Smooth muscle cell (in vitro differentiated cells): ENCODE measurements around the gene DSPP. TPM values are rescaled to one million over a fixed set of nuclear protein-coding genes. Genes with fewer than 3 reads are reported as not detected.

ENCODE experiments used
- DNase-seq: peaks from one replicate; lab custom pipeline; 2025; ENCODE audit not compliant: unreplicated experiment; lab: John Stamatoyannopoulos, UW
- H2AFZ ChIP-seq: fragments of 200-600 bp; sonication (generic); 2 replicates; pipeline ENCODE4 v1.6.0; 2016; ENCODE audit warnings: antibody characterized with exemption, low read depth, mild to moderate bottlenecking
- H3F3A ChIP-seq: fragments of 200-600 bp; sonication (generic); 2 replicates; pipeline ENCODE4 v1.6.0; 2017; ENCODE audit warnings: antibody characterized with exemption, low read depth
- H3K27ac ChIP-seq: fragments of 200-600 bp; sonication (generic); 2 replicates; pipeline ENCODE4 v1.5.1; 2016; ENCODE audit warnings: low read depth, mild to moderate bottlenecking
- H3K27me3 ChIP-seq: fragments of 200-600 bp; sonication (generic); 2 replicates; pipeline ENCODE4 v1.6.1; 2016; ENCODE audit warnings: low read depth, mild to moderate bottlenecking
- H3K36me3 ChIP-seq: fragments of 200-600 bp; sonication (generic); 2 replicates; pipeline ENCODE4 v1.5.1; 2016; ENCODE audit warnings: low read depth
- H3K4me1 ChIP-seq: fragments of 200-600 bp; sonication (generic); 2 replicates; pipeline ENCODE4 v1.5.1; 2016; ENCODE audit warnings: low read depth
- H3K4me2 ChIP-seq: fragments of 200-600 bp; sonication (generic); 2 replicates; pipeline ENCODE4 v1.6.0; 2016; ENCODE audit warnings: mild to moderate bottlenecking
- H3K4me3 ChIP-seq: fragments of 200-600 bp; sonication (generic); 2 replicates; pipeline ENCODE4 v1.5.1; 2016; ENCODE audit warnings: mild to moderate bottlenecking
- H3K79me2 ChIP-seq: fragments of 200-600 bp; sonication (generic); 2 replicates; pipeline ENCODE4 v1.6.0; 2016; ENCODE audit warnings: low read depth, mild to moderate bottlenecking
- H3K9ac ChIP-seq: fragments of 200-600 bp; sonication (generic); 2 replicates; pipeline ENCODE4 v1.6.0; 2016; ENCODE audit warnings: low read depth
- H3K9me3 ChIP-seq: fragments of 200-600 bp; sonication (generic); replicated peaks from 2 replicates; pipeline ENCODE4 v1.5.1; 2016; ENCODE audit warnings: low read depth
- H4K20me1 ChIP-seq: fragments of 200-600 bp; sonication (generic); 2 replicates; pipeline ENCODE4 v1.6.0; 2016; ENCODE audit warnings: low read depth
- CTCF ChIP-seq: fragments of 200-600 bp; sonication (generic); IDR thresholded peaks from 2 replicates; pipeline ENCODE4 v1.5.1; 2017; ENCODE audit warnings: borderline replicate concordance, mild to moderate bottlenecking, antibody characterized with exemption; ENCODE audit not compliant: insufficient read depth, poor library complexity, severe bottlenecking
- WGBS: methylation state at CpG from one replicate; pipeline ENCODE4 v1.1.7; 2016; ENCODE audit warnings: low lambda C conversion rate; 5-methylcytosine and 5-hydroxymethylcytosine counted together
- polyA plus RNA-seq: library from polyadenylated mRNA; unstranded; fragments of >200 nt; fragmentation: Nextera tagmentation; extraction: Ambion mirVana; gene quantifications from 2 replicates; pipeline ENCODE4 v1.2.1, GENCODE V29; 2016
- total RNA-seq: library from RNA; depleted of rRNA; stranded (reverse); fragments of >200 nt; gene quantifications from 2 replicates; pipeline ENCODE4 v1.2.3, GENCODE V29; 2014

Gene DSPP
- total and polyA plus RNA-seq, 2 experiments from 2014 or later, result not detected

- H3F3A ChIP-seq, result no peaks in the 10 kb centered on the region
- no peak overlapping the region for H3K27ac ChIP-seq
- H3K36me3 ChIP-seq, result no peaks in the 10 kb centered on the region
- TF ChIP-seq CTCF, result no peak
- H3K9me3 ChIP-seq, result no peaks in the 10 kb centered on the region
- H3K79me2 ChIP-seq, result no peaks in the 10 kb centered on the region
- H3K4me1 ChIP-seq, result no peaks in the 10 kb centered on the region
- H4K20me1 ChIP-seq, result no peaks in the 10 kb centered on the region
- no peak for DNase-seq
- H3K27me3 ChIP-seq, result no peaks in the 10 kb centered on the region
- H3K4me2 ChIP-seq, result no peak overlapping the region
- H3K9ac ChIP-seq, result no peak overlapping the region
- H3K4me3 ChIP-seq, result no peak overlapping the region
- H2AFZ ChIP-seq, result no peak overlapping the region
Observed at GRCh38 chr4:87601361-87601760, 7.0 kb upstream of the DSPP start.

- TF ChIP-seq CTCF, result no peak
- 95% methylated on average over 4 of the region's 4 CpGs for WGBS
- H3K36me3 ChIP-seq, result no peaks in the 10 kb centered on the region
Observed at GRCh38 chr4:87614292-87614890, 6.1 kb downstream of the DSPP start.

GRCh38 chr4:87616268-87616667 is 7.9 kb downstream of the DSPP start:
- Histone ChIP-seq H3K27me3 (peaks cover 17% of the 10 kb centered on the region), H3K4me2 (no peak overlapping the region), H3K9me3 (no peaks in the 10 kb centered on the region), H3K79me2 (no peaks in the 10 kb centered on the region), H3K36me3 (no peaks in the 10 kb centered on the region), H3K4me3 (no peak overlapping the region), H4K20me1 (no peaks in the 10 kb centered on the region), H2AFZ (no peak overlapping the region), H3K9ac (no peak overlapping the region), H3K4me1 (no peaks in the 10 kb centered on the region), H3F3A (no peaks in the 10 kb centered on the region), H3K27ac (no peak overlapping the region)
- 78% methylated on average over 9 of the region's 9 CpGs for WGBS
- no peak for DNase-seq
- no peak for TF ChIP-seq CTCF

More at GRCh38 chr4:87614292-87614890, 6.1 kb downstream of the DSPP start:
- Histone ChIP-seq H3K4me3 (no peak overlapping the region), H4K20me1 (no peaks in the 10 kb centered on the region), H3K27ac (no peak overlapping the region), H3K9me3 (no peaks in the 10 kb centered on the region), H3K9ac (no peak overlapping the region), H3K27me3 (peaks cover 6% of the 10 kb centered on the region), H2AFZ (no peak overlapping the region), H3F3A (no peaks in the 10 kb centered on the region), H3K79me2 (no peaks in the 10 kb centered on the region), H3K4me1 (no peaks in the 10 kb centered on the region), H3K4me2 (no peak overlapping the region)
- no peak for DNase-seq

GRCh38 chr4:87620086-87620485 is 11.8 kb downstream of the DSPP start:
- no peak for TF ChIP-seq CTCF
- no peaks in the 10 kb centered on the region for H3F3A ChIP-seq
- no peak overlapping the region for H3K4me2 ChIP-seq
- no peak overlapping the region for H3K4me3 ChIP-seq
- no peaks in the 10 kb centered on the region for H3K79me2 ChIP-seq
- no peak for DNase-seq
- H3K27me3 ChIP-seq, result peaks cover 26% of the 10 kb centered on the region
- 92% methylated on average over 6 of the region's 6 CpGs for WGBS
- H3K9ac ChIP-seq, result no peak overlapping the region
- H3K27ac ChIP-seq, result no peak overlapping the region
- no peaks in the 10 kb centered on the region for H3K36me3 ChIP-seq
- no peak overlapping the region for H2AFZ ChIP-seq
- H4K20me1 ChIP-seq, result no peaks in the 10 kb centered on the region
- no peaks in the 10 kb centered on the region for H3K4me1 ChIP-seq
- H3K9me3 ChIP-seq, result no peaks in the 10 kb centered on the region
